ENCODE data around the gene RABEP1.
A peak's percentile ranks its signal among the peaks of the same experiment; 100 is the strongest.
"Not testable (repeated sequence)": the region's sequence is repeated elsewhere in the genome, so short reads cannot be mapped to it uniquely, and the experiment has no call there.

RABEP1 gene

GRCh38 chr17:5422505-5422904, 140.4 kb downstream of the RABEP1 start:
- DNase-seq (ENCODE audit: low spot score) = peak; percentile 69

- DNase-seq (ENCODE audit: low spot score) = no peak
Observed at GRCh38 chr17:5424909-5425308, 142.8 kb downstream of the RABEP1 start.

GRCh38 chr17:5425826-5426225, 143.7 kb downstream of the RABEP1 start:
- no peak for DNase-seq (ENCODE audit: low spot score)

- DNase-seq (ENCODE audit: low spot score) = no peak
Observed at GRCh38 chr17:5429191-5429887, 147.3 kb downstream of the RABEP1 start.

GRCh38 chr17:5430413-5430999, 148.4 kb downstream of the RABEP1 start:
- DNase-seq (ENCODE audit: low spot score) = no peak

GRCh38 chr17:5431234-5431633, 149.2 kb downstream of the RABEP1 start:
- DNase-seq (ENCODE audit: low spot score) = not testable (repeated sequence)

GRCh38 chr17:5431949-5432556, 150.0 kb downstream of the RABEP1 start:
- no peak for DNase-seq (ENCODE audit: low spot score)

- no peak for DNase-seq (ENCODE audit: low spot score)
Observed at GRCh38 chr17:5434984-5435383, 152.9 kb downstream of the RABEP1 start.
